ENCODE data around the gene CBR1. TPM values are rescaled to one million over a fixed set of nuclear protein-coding genes. Genes with fewer than 3 reads are reported as not detected.

Gene CBR1
- total and polyA plus RNA-seq, 2 donors (not counting 3 experiments of a cell fraction or from before 2014, with no cell fraction given) = 41.3 to 124 TPM

GRCh38 chr21:36117286-36117741 is 47.5 kb downstream of the CBR1 start:
- H3K4me3 ChIP-seq (replicated peaks in 1 of 3; ENCODE audit: insufficient read depth in 1 of 3, low read depth in 1 of 3, low read length in 3 of 3) = no peak overlapping the region
- no peaks in the 10 kb centered on the region for H4K20me1 ChIP-seq (replicated peaks; ENCODE audit: control insufficient read depth, extremely low read depth, insufficient read depth, low read length)
- CTCF ChIA-PET = no interaction called here
- H3K9me1 ChIP-seq (replicated peaks; ENCODE audit: control insufficient read depth, extremely low read depth, insufficient read depth, low read length) = no peaks in the 10 kb centered on the region
- no peak for FAIRE-seq
- DNase-seq (ENCODE audit: low read depth, low spot score) = no peak
- POLR2A ChIA-PET = no interaction called here
- H2AFZ ChIP-seq (ENCODE audit: low read depth, low read length) = no peak overlapping the region
- no peaks in the 10 kb centered on the region for H3K9me3 ChIP-seq (replicated peaks; ENCODE audit: control insufficient read depth, insufficient read depth, low read length)
- H3K79me2 ChIP-seq (ENCODE audit: control insufficient read depth, insufficient read depth, low read length) = no peaks in the 10 kb centered on the region
- dilution Hi-C loops (cut with MboI; ENCODE audit: extremely low pct_ligation_motif_present, low sequenced_read_pairs) (no loop called here), intact Hi-C loops (cut with micrococcal nuclease) (no loop called here)
- no peak overlapping the region for H3K4me2 ChIP-seq (ENCODE audit: insufficient read depth, low read length)
- TF ChIP-seq FOS (IDR thresholded peaks at IDR 0.05; ENCODE audit: borderline replicate concordance, insufficient read depth, low read length) (no peak), CTCF (IDR thresholded peaks at IDR 0.05; ENCODE audit: extremely low read depth in 1 of 2, insufficient read depth in 1 of 2, low read depth in 1 of 2, low read length in 2 of 2) (no peak), POLR2A (IDR thresholded peaks at IDR 0.05; ENCODE audit: low read depth, low read length) (no peak), EZH2 (IDR thresholded peaks at IDR 0.05; ENCODE audit: borderline replicate concordance, low read depth, low read length, severe bottlenecking) (no peak), GATA2 (IDR thresholded peaks at IDR 0.05; ENCODE audit: insufficient read depth, insufficient read length, low read depth, low read length) (no peak), MAX (IDR thresholded peaks at IDR 0.05; ENCODE audit: insufficient read depth, insufficient read length) (no peak), POLR2AphosphoS5 (IDR thresholded peaks at IDR 0.05; ENCODE audit: insufficient read depth, low read depth, low read length) (no peak), JUN (IDR thresholded peaks at IDR 0.05; ENCODE audit: borderline replicate concordance, insufficient read depth, insufficient read length, low read depth) (no peak), MYC (IDR thresholded peaks at IDR 0.05; ENCODE audit: low read depth, low read length) (no peak)
- no peaks in the 10 kb centered on the region for H3K36me3 ChIP-seq (ENCODE audit: control insufficient read depth in 2 of 2, extremely low read depth in 1 of 2, insufficient read depth in 2 of 2, low read length in 2 of 2)
- H3K4me1 ChIP-seq (ENCODE audit: control insufficient read depth, extremely low read depth, insufficient read depth, low read length) = no peaks in the 10 kb centered on the region
- H3K27ac ChIP-seq (ENCODE audit: insufficient read depth, low read depth, low read length) = no peak overlapping the region
- H3K27me3 ChIP-seq (ENCODE audit: control insufficient read depth in 2 of 2, insufficient read depth in 2 of 2, low read length in 2 of 2) = peaks cover 0 to 4% of the 10 kb centered on the region in 2 experiments
- H3K9ac ChIP-seq (replicated peaks; ENCODE audit: extremely low read depth, insufficient read depth, low read length) = no peak overlapping the region
- BruUV-seq (replicated peaks) = no TSS peak

All from endothelial cell of umbilical vein (primary cell).